K562 (cell line): ENCODE results near the gene CRADD. TPM values are rescaled to one million over a fixed set of nuclear protein-coding genes. Genes with fewer than 3 reads are reported as not detected.

Experiments
- BACH1 ChIP-seq: fragments of 200-800 bp; sonication (Bioruptor generic); IDR thresholded peaks from 2 replicates; pipeline ENCODE4 v1.6.1; 2016; ENCODE audit warnings: missing genetic modification characterization, missing compliant biosample characterization
- CCNT2 ChIP-seq: IDR thresholded peaks from 2 replicates; pipeline ENCODE4 v1.6.1; 2011; ENCODE audit warnings: borderline replicate concordance, low read depth, mild to moderate bottlenecking, moderate library complexity, mixed read lengths, low read length; ENCODE audit not compliant: insufficient read length; ENCODE audit errors: extremely low read depth
- CTBP1 ChIP-seq: fragments of 450-650 bp; IDR thresholded peaks from 2 replicates; pipeline ENCODE4 v1.6.1; 2016; ENCODE audit warnings: borderline replicate concordance
- GABPA ChIP-seq: fragments of 200-800 bp; sonication (Bioruptor generic); conservative IDR thresholded peaks from 2 replicates; pipeline ENCODE4 v1.6.1; 2016; ENCODE audit warnings: low read depth, missing genetic modification characterization, missing compliant biosample characterization
- HDAC2 ChIP-seq: fragments of 450-650 bp; IDR thresholded peaks from 2 replicates; pipeline ENCODE4 v1.6.1; 2016; ENCODE audit warnings: mild to moderate bottlenecking
- NONO ChIP-seq, 2 experiments: fragments of 200-400 bp in 1 of 2; fragments of 450-650 bp in 1 of 2; formaldehyde crosslinking in 1 of 2; IDR thresholded peaks; 2 replicates each; pipeline ENCODE4 v1.6.1; 2017; ENCODE audit warnings: low read depth in 2 of 2, mild to moderate bottlenecking in 2 of 2, moderate library complexity in 2 of 2, low read length in 1 of 2
- PHF21A ChIP-seq: fragments of 450-650 bp; IDR thresholded peaks from 2 replicates; pipeline ENCODE4 v1.6.1; 2017; ENCODE audit warnings: low read depth, borderline replicate concordance
- PPARD ChIP-seq: fragments of 250-450 bp; sonication (Bioruptor Pico); IDR thresholded peaks from 2 replicates; pipeline ENCODE4 v1.8.0; 2022; ENCODE audit warnings: inconsistent platforms, mild to moderate bottlenecking, moderate library complexity
- RAD21 ChIP-seq, 2 experiments: fragments of 250-450 bp in 1 of 2; fragments of 450-650 bp in 1 of 2; sonication (Bioruptor Pico) in 1 of 2; formaldehyde crosslinking in 1 of 2; IDR thresholded peaks in 1 of 2; conservative IDR thresholded peaks in 1 of 2; 2 replicates each; pipeline versions ENCODE4 v1.4.0 to v1.8.0; 2020 to 2022; ENCODE audit warnings: mild to moderate bottlenecking in 2 of 2, moderate library complexity in 1 of 2
- RHOXF2B ChIP-seq: fragments of 250-450 bp; sonication (Bioruptor Pico); conservative IDR thresholded peaks from 2 replicates; pipeline ENCODE4 v1.5.1; 2021
- SIN3A ChIP-seq, 2 experiments: fragments of 150-350 bp in 1 of 2; IDR thresholded peaks; 2 replicates each; pipeline ENCODE4 v1.6.1; 2011 to 2016; ENCODE audit warnings: borderline replicate concordance in 2 of 2, low read depth in 2 of 2, low read length in 2 of 2, mild to moderate bottlenecking in 2 of 2, moderate library complexity in 2 of 2; ENCODE audit not compliant: control insufficient read depth in 1 of 2
- SMAD4 ChIP-seq: fragments of 250-450 bp; sonication (Bioruptor Pico); conservative IDR thresholded peaks from 2 replicates; pipeline ENCODE4 v1.8.0; 2021; ENCODE audit warnings: inconsistent platforms, mild to moderate bottlenecking, moderate library complexity
- TBP ChIP-seq: optimal IDR thresholded peaks from 2 replicates; pipeline ENCODE3; 2011; ENCODE audit warnings: low read depth, low read length, improper control_type of control experiment
- ZNF830 ChIP-seq: fragments of 250-450 bp; sonication (Bioruptor Pico); IDR thresholded peaks from 2 replicates; pipeline ENCODE4 v1.5.0; 2021; ENCODE audit warnings: mild to moderate bottlenecking
- polyA plus RNA-seq, 8 experiments: library from polyadenylated mRNA; depleted of rRNA in 4 of 8; stranded (reverse) in 5 of 8; unstranded in 3 of 8; fragments of >200 nt; fragmentation: Nextera tagmentation in 2 of 8; fragmentation: Illumina TruSeq in 1 of 8; extraction: Ambion mirVana in 2 of 8; extraction: Trizol in 1 of 8; gene quantifications; 2 replicates each; pipeline versions ENCODE4 v1.2.1 to v1.2.3, GENCODE V29; 2011 to 2014; ENCODE audit warnings: inconsistent platforms in 1 of 8, missing spikeins in 1 of 8
- total RNA-seq, 7 experiments: library from RNA; depleted of rRNA in 6 of 7; stranded (reverse); fragments of >200 nt in 6 of 7; fragmentation: Illumina TruSeq in 2 of 7; extraction: Trizol in 2 of 7; gene quantifications; 2 replicates each; pipeline versions ENCODE4 v1.2.1 to v1.2.3, GENCODE V29; 2011 to 2021; ENCODE audit warnings: low replicate concordance in 1 of 7
- TF ChIP-seq, protein P1 (sequence below): fragments of 200-800 bp; sonication (Bioruptor generic); IDR thresholded peaks from 2 replicates; pipeline ENCODE4 v1.6.1; 2017; ENCODE audit warnings: missing genetic modification characterization, missing compliant biosample characterization
- TF ChIP-seq, protein P2 (sequence below), 2 experiments: fragments of 250-450 bp in 1 of 2; fragments of 450-650 bp in 1 of 2; sonication (Bioruptor Pico) in 1 of 2; IDR thresholded peaks; 2 replicates each; pipeline versions ENCODE4 v1.6.1 to v1.8.0; 2016 to 2021; ENCODE audit warnings: mild to moderate bottlenecking in 2 of 2, moderate library complexity in 2 of 2, missing compliant biosample characterization in 1 of 2, missing genetic modification characterization in 1 of 2
- TF ChIP-seq, protein P3 (sequence below): fragments of 450-650 bp; IDR thresholded peaks from 2 replicates; pipeline ENCODE4 v1.6.1; 2016; ENCODE audit warnings: missing biosample characterization, missing genetic modification characterization
- TF ChIP-seq, protein P4 (sequence below): sonication (generic); formaldehyde crosslinking; IDR thresholded peaks from 2 replicates; pipeline ENCODE4 v1.8.0; 2022; ENCODE audit warnings: missing genetic modification reagents, mild to moderate bottlenecking, moderate library complexity, borderline replicate concordance
- TF ChIP-seq, protein P5 (sequence below): sonication (generic); formaldehyde crosslinking; IDR thresholded peaks from 2 replicates; pipeline ENCODE4 v1.9.0; 2022; ENCODE audit warnings: mild to moderate bottlenecking, missing genetic modification reagents
- TF ChIP-seq, protein P6 (sequence below): fragments of 450-650 bp; formaldehyde crosslinking; IDR thresholded peaks from 2 replicates; pipeline ENCODE4 v1.4.0; 2020; ENCODE audit warnings: mild to moderate bottlenecking

The CRADD gene
- total and polyA plus RNA-seq, 9 of the 15 experiments (the other 6 are each of a cell fraction or from before 2014, with no cell fraction given), result 20.5 to 41.1 (median 25.9) TPM

DNA sequence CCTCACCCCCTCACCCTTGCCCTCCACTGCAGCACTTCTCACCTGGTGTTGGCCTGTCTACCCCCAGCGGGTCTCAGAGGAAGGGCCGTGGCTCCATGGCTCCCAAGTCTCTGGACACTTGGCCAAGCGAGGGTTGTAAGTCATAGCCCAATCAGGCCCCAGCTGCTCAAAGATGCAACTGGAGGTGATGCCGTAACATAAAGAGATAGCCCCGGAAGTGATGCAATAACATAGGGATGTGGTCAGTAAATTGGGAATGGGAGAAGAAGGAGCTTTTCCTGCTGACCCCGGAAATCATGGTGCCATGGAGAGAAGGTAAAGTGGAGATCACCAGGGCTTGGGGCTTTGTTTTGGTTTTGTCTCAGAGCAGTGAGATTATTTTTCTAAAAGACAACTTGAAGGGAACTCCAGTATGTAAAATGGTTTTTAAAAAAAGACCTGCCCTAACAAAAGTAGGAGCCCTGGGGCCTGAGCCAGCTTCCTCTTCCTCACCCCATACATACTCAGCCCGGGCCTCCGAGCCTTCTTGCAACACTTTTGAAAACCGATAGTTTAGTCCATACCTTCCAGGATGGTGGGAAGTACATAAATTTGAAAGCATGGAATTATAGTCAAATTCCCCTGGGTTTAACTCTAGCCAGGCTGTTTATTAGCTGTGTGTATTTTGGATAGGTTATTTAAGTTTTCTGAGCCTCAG is 212.5 kb downstream of the CRADD start (continued):
- no peak for TF ChIP-seq PPARD
- 0 out of 4 replicates have a peak, but pooled peaks of 1 of the 2 experiments have one; percentile 4 for TF ChIP-seq RAD21 (CRISPR knock-in tag; conservative IDR thresholded peaks at IDR 0.05 in 1 of 2, IDR thresholded peaks at IDR 0.05 in 1 of 2)
- TF ChIP-seq SIN3A (IDR thresholded peaks at IDR 0.05; ENCODE audit: borderline replicate concordance in 2 of 2, control insufficient read depth in 1 of 2, low read depth in 2 of 2, low read length in 2 of 2), result no peak
- TF ChIP-seq CCNT2, result no peak
- TF ChIP-seq HDAC2, result no peak
- TF ChIP-seq, protein P1, sequence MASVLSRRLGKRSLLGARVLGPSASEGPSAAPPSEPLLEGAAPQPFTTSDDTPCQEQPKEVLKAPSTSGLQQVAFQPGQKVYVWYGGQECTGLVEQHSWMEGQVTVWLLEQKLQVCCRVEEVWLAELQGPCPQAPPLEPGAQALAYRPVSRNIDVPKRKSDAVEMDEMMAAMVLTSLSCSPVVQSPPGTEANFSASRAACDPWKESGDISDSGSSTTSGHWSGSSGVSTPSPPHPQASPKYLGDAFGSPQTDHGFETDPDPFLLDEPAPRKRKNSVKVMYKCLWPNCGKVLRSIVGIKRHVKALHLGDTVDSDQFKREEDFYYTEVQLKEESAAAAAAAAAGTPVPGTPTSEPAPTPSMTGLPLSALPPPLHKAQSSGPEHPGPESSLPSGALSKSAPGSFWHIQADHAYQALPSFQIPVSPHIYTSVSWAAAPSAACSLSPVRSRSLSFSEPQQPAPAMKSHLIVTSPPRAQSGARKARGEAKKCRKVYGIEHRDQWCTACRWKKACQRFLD (CRISPR knock-in tag), result no peak
- 0 out of 2 replicates have a peak, but pooled peaks have one; percentile 24 for TF ChIP-seq BACH1 (tag)
- TF ChIP-seq, protein P2, sequence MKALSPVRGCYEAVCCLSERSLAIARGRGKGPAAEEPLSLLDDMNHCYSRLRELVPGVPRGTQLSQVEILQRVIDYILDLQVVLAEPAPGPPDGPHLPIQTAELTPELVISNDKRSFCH (CRISPR knock-in tag; IDR thresholded peaks at IDR 0.05), result no peak
- TF ChIP-seq, protein P2 (tag; IDR thresholded peaks at IDR 0.05), result no peak
- peak; percentile 85 for TF ChIP-seq GABPA (tag)
- TF ChIP-seq, protein P3, sequence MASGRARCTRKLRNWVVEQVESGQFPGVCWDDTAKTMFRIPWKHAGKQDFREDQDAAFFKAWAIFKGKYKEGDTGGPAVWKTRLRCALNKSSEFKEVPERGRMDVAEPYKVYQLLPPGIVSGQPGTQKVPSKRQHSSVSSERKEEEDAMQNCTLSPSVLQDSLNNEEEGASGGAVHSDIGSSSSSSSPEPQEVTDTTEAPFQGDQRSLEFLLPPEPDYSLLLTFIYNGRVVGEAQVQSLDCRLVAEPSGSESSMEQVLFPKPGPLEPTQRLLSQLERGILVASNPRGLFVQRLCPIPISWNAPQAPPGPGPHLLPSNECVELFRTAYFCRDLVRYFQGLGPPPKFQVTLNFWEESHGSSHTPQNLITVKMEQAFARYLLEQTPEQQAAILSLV, result peak; percentile 75
- peak; percentile 44; the same call in 1 of the 2 replicates for TF ChIP-seq CTBP1
- TF ChIP-seq, protein P4, sequence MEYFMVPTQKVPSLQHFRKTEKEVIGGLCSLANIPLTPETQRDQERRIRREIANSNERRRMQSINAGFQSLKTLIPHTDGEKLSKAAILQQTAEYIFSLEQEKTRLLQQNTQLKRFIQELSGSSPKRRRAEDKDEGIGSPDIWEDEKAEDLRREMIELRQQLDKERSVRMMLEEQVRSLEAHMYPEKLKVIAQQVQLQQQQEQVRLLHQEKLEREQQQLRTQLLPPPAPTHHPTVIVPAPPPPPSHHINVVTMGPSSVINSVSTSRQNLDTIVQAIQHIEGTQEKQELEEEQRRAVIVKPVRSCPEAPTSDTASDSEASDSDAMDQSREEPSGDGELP, result peak; percentile 20; the same call in 1 of the 2 replicates
- TF ChIP-seq ZNF830 (CRISPR knock-in tag), result no peak
- TF ChIP-seq, protein P5, sequence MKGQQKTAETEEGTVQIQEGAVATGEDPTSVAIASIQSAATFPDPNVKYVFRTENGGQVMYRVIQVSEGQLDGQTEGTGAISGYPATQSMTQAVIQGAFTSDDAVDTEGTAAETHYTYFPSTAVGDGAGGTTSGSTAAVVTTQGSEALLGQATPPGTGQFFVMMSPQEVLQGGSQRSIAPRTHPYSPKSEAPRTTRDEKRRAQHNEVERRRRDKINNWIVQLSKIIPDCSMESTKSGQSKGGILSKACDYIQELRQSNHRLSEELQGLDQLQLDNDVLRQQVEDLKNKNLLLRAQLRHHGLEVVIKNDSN (CRISPR knock-in tag), result no peak
- TF ChIP-seq NONO (IDR thresholded peaks at IDR 0.05; ENCODE audit: low read depth in 2 of 2, low read length in 1 of 2), result no peak
- no peak for TF ChIP-seq RHOXF2B (CRISPR knock-in tag)
- TF ChIP-seq, protein P6, sequence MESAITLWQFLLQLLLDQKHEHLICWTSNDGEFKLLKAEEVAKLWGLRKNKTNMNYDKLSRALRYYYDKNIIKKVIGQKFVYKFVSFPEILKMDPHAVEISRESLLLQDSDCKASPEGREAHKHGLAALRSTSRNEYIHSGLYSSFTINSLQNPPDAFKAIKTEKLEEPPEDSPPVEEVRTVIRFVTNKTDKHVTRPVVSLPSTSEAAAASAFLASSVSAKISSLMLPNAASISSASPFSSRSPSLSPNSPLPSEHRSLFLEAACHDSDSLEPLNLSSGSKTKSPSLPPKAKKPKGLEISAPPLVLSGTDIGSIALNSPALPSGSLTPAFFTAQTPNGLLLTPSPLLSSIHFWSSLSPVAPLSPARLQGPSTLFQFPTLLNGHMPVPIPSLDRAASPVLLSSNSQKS (CRISPR knock-in tag), result no peak
- TF ChIP-seq PHF21A, result no peak
- TF ChIP-seq TBP, result no peak
- TF ChIP-seq SMAD4 (CRISPR knock-in tag), result 0 out of 2 replicates have a peak, but pooled peaks have one; percentile 33
